Lower leg skin (tissue), 4 donors: ENCODE measurements around the gene BATF. TPM values are rescaled to one million over a fixed set of nuclear protein-coding genes. Genes with fewer than 3 reads are reported as not detected.

Experiments
- DNase-seq, 2 donors: peaks; one replicate each; pipeline ENCODE4 v3.0.0-alpha.2; 2019; ENCODE audit warnings: low spot score in 2 of 2
- H3K4me3 ChIP-seq: fragments of 200-600 bp; sonication (generic); 2 replicates; pipeline ENCODE4 v1.5.1; 2017; ENCODE audit warnings: mild to moderate bottlenecking, low read depth; ENCODE audit not compliant: poor library complexity, severe bottlenecking
- CTCF ChIP-seq, 3 donors: fragments of 450-650 bp; IDR thresholded peaks; one replicate each; pipeline ENCODE4 v1.5.1; 2016; ENCODE audit warnings: antibody characterized with exemption in 3 of 3, mild to moderate bottlenecking in 3 of 3, moderate library complexity in 2 of 3
- POLR2A ChIP-seq, 2 donors: fragments of 450-650 bp; IDR thresholded peaks; one replicate each; pipeline ENCODE4 v1.6.1; 2016 to 2017; ENCODE audit warnings: antibody characterized with exemption in 2 of 2, mild to moderate bottlenecking in 1 of 2, moderate library complexity in 1 of 2
- WGBS, 2 donors: methylation state at CpG; one replicate each; pipeline ENCODE4 v1.1.5; 2018; 5-methylcytosine and 5-hydroxymethylcytosine counted together
- intact Hi-C: fragments of 100-400 bp; cut with DNase I; formaldehyde crosslinking; loops from one replicate; pipeline ENCODE4 v1.15.0; 2023; ENCODE audit warnings: low total_unique reads
- total RNA-seq, 4 donors: library from RNA; depleted of rRNA; stranded (reverse); fragments of >200 nt; gene quantifications; one replicate each; pipeline ENCODE4 v1.1.0, GENCODE V29; 2016

The BATF gene
- total RNA-seq, 4 donors from 2014 or later = 2.1 to 7.3 (median 4.6) TPM

DNA sequence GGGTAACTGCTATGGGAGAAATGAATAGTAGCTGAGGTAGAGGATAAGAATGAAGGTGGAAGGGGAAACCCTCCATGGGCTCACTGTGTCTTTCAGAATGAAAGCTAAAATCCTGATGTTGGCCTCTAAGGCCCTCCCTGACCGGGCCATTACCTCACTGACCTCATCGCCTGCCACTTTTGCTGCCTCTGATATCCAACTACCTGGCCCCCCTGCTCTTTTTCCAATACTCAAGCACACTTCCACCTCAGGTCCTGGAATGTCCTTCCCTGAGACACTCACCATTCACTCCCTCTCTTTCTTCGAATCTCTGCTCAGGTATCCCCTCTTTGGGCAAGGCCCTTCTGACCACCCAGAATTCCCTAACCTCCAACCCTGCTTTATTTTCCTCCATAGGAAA lies 1.4 kb upstream of the BATF start:
- intact Hi-C loops = no loop called here
- no peak for DNase-seq
- H3K4me3 ChIP-seq = no peak overlapping the region
- TF ChIP-seq CTCF (IDR thresholded peaks at IDR 0.05) = no peak
- TF ChIP-seq POLR2A (IDR thresholded peaks at IDR 0.05) = no peak
- 86 to 89% methylated on average over 3 of the region's 3 CpGs for WGBS, 2 donors

DNA sequence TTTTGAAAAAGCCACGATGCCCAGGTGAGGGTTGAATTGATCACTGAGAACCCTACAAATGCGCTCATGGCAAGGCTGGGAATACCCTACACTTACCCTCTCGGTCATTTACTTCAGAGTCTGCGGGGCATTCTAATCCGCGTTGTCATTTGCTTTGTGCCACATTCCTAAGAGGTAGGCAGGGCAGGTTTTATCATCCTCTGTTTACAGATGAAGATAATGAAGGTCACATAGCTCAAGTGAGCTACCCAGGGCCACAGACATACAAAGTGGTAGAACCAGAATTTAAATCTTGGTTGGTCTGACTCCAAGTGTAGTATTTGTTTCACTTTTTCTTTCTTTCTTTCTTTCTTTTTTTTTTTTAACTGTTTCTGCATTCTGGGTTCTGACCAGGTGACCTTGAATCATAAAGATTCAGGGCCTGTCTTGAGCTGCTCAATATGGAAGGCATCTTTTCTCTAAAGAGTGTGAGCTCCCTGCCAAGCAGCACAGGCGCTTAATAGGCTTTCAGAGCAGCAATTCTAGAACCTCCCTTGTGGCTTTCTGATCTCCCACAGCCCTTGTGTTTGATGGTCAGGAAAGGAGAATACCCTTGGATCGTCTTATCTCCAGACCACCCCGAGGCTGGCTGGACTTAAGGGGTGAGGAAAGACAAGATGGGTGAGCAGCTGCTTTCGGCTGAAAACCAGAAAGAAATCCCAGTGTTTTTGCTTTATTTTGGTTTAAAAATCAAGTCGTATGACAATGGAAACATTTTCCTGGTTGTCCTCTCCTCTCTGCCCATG lies 662 bp upstream of the BATF start:
- no peak for DNase-seq
- no peak overlapping the region for H3K4me3 ChIP-seq
- 58 to 59% methylated on average over 11 of the region's 11 CpGs for WGBS, 2 donors
- TF ChIP-seq CTCF (IDR thresholded peaks at IDR 0.05) = no peak
- no peak for TF ChIP-seq POLR2A (IDR thresholded peaks at IDR 0.05)
- intact Hi-C loops = no loop called here

DNA sequence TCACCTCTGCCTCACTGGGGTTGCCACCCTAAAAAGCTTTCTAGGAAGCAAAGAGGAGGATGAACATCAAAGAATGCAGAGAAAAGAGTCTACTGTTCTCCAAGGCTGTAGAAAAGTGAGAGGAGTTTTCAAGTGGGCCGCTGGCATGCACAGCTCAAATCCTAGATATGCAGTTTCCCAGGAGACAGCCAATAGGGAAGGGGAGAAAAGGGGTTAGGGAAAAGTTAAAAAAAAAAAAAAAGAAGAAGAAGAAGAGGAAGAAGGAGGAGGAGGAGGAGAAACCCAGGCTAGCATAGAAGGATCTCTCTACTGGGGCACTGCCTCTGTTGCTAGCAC lies 682 bp downstream of the BATF start:
- no peak for TF ChIP-seq POLR2A (IDR thresholded peaks at IDR 0.05)
- TF ChIP-seq CTCF (IDR thresholded peaks at IDR 0.05) = no peak
- DNase-seq = no peak
- WGBS, 2 donors = 55 to 76% methylated on average over 1 of the region's 1 CpG
- H3K4me3 ChIP-seq = no peak overlapping the region
- intact Hi-C loops = no loop called here

GRCh38 chr14:75523771-75524171 lies 1.5 kb downstream of the BATF start:
- TF ChIP-seq CTCF (IDR thresholded peaks at IDR 0.05) = no peak
- no peak for TF ChIP-seq POLR2A (IDR thresholded peaks at IDR 0.05)
- 53 to 66% methylated on average over 3 of the region's 3 CpGs for WGBS, 2 donors
- H3K4me3 ChIP-seq = no peak overlapping the region
- DNase-seq = no peak
- intact Hi-C loops = no loop called here

DNA sequence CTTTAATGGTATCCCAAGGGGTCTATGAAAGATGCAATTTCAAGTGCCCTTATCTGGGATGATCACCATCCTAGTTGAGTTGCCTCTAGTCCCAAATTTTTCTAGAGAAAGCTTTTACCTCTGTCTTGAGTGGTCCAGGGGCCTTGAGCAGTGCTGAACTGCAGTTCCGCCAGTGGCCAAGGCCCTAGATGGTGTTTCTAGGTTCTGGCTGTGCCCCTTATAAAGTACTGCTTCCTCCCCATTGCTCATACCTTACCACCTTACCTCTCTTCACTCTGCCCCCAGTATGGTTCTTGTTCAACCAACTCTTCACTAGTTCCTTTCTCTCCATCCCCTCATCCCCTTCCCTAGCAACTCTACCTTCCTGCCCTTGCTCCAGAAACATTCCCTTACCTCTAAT lies 3.7 kb downstream of the BATF start:
- intact Hi-C loops = no loop called here
- TF ChIP-seq CTCF (IDR thresholded peaks at IDR 0.05) (no peak), POLR2A (IDR thresholded peaks at IDR 0.05) (no peak)
- no peak for DNase-seq
- H3K4me3 ChIP-seq = no peak overlapping the region
- WGBS, 2 donors = 94 to 95% methylated on average over 1 of the region's 1 CpG
